ENCODE data around the gene MAD1L1.

MAD1L1 gene

DNA sequence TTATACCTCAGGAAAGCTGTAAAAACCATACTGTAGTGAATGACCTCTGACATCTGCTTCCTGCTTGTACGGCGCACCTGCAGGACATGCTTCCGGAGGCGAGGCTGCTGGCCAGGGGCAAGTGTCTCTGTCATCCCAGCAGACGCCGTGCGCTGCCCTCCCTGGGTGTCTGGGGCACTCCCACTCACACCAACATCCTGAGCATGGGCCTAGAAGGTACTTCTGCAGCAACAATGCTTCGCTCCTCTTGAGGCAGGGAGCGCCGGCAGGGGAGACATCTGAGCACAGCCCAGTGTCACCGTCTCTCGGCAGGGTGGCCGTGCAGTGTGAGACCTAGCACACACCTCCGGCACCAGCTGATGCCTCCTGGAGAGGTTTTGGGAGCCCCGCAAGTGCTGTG, 269.2 kb downstream of the MAD1L1 start:
- no peak for DNase-seq

DNA sequence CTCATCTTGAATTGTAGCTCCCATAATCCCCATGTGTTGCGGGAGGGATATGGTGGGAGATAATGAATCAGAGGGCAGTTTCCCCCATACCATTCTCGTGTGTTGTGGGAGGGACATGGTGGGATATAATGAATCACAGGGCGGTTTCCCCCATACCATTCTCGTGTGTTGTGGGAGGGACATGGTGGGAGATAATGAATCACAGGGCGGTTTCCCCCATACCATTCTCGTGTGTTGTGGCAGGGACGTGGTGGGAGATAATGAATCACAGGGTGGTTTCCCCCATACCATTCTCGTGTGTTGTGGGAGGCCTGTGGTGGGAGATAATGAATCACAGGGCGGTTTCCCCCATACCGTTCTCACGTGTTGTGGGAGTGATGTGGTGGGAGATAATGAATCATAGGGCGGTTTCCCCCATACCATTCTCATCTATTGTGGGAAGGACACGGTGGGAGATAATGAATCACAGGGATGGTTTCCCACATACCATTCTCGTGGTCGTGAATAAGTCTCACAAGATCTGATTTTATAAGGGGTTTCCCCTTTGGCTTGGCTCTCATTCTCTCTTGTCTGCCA, 271.0 kb downstream of the MAD1L1 start:
- DNase-seq = no peak

DNA sequence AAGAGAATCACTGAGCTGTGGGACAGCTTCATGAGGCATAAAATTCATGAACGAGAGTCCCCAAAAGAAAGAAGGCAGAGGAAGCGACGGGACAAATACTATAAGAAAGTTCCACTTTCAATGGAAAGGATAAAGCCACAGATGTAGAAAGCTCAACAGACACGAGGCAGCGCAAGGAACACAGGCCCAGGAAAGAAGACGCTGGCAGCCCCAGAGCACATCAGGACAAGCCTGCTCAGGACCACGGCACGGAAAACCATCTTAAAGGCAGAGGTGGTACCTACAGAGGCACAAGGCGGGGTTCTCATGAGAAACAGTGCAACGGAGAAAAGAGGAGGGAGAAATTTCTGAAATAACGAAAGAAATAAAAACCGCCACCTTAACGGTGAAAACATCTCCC, 273.4 kb downstream of the MAD1L1 start:
- no peak for DNase-seq

DNA sequence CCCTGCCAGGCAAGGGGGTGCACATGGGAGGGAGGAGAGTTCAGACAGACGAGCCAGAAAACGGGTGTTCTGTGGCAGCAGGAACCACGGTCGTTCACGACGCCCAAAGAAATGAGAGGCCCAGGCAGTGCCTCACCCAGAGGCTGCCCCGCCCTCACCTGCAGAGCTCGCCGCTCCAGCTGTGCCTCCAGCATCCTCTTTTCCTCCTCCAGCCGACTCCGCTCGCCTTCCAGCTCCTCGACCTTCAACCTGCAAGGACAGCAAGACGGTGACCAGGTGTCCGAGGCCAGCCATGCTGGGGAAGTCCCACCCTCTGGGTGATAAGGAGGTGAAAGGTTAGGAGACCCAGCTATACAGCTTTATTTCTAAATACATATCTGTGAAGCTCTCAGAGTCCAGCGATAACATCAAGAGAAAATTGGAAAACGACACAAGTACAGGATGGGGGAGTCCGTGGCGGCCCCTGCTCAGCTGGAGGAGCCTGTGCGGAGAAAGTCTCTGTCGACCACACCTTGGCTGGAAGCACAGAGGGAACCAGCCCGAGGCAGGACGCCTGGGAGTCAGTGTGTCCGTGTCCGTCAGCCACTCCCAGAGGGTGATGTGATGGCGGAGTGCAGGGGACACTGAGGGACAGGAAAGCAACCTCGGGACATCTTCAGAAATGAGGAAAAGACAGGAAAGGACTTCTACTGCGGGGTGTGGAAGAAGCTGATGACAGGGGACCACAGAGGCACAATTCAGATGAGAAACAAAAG, 275.1 kb downstream of the MAD1L1 start:
- no peak for DNase-seq

DNA sequence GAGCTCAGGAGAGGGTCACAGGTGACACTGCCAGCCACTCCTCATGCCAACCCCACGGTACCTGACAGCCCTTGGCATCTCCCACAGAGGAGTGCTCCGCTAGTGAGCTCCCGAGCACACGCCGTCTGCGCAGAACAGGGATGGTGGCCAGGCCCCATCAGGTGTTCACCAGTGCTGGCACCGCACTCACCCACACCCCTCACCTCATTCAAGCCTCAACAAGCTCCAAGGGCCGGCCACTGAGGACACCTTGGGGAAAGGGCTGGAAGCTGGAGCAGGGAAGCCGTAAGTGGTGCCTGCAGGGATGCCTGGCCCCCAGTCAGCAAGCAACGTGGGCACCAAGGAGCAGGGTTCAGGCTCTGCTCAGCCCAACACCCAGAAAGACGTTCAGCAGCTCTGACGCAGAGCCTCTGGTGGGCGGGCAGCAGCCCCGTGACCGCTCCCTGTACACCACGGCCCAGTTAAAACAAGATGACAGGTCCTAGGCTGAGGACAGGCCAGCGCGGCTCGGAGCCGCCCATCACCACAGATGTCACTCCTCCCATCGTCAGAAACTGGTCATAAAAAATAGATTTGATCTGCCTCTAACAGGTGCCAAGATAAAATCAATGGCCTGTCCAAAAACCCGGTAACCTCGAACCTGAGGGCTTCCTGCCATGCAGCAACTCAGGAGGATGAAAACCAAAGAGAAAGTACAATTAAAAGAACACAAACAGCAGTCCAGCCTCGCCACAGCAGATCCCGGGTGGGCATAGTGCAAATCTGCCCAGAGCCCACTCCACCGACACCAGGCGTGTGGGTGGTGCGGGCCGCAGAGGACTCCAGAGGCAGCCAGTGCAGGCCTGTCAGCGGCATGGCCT, 275.9 kb downstream of the MAD1L1 start:
- DNase-seq = no peak

DNA sequence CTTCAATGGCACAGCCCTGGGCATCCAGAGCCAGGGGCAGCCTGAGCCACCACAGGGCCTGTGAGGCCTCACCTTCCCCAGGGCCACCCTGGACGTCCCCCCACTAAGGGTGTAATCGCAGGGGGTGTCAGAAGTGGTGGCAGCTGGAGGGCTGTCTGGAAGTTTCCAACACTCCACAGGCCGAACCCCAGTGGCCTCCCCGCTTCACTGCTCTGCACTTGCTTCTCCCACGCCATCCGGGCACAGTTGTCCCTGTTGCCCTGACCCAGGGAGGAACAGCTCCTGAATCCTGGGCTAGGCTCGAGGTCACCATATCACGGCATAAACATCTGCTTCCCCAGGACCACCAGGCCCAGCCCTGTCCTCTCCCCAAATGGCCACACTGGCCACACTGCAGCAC, 276.6 kb downstream of the MAD1L1 start:
- no peak for DNase-seq

DNA sequence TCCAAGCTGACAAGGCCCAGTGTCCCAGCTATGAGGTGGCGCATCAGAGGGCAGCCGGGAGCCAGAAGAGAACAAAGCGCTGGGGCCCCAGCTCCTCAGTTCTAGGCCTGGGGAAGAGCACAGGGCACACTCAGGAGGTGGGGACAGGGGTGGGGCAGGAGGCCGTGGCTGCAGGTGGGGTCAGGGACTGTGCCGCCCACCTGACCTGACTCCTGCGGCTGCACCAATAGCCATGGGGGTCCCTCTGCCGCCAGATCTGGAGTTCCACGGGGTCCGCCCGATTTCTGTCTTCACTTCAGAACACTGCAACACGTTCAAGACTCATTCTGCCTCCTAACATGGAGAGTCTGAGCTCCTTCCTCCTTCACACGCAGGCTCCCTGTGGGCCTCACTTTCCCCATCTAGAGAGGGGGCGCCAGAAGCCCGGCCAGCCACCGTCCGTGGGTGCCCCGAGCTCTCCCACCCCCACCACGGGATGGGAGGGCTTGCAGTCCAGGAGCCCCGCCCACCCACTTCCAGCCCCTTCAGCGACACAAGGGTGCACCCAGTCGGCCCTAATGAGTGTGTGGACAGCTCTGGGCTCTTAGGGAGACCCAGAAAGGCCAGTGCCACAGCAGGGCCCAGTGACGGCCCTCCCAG, 278.3 kb downstream of the MAD1L1 start:
- no peak for DNase-seq

DNA sequence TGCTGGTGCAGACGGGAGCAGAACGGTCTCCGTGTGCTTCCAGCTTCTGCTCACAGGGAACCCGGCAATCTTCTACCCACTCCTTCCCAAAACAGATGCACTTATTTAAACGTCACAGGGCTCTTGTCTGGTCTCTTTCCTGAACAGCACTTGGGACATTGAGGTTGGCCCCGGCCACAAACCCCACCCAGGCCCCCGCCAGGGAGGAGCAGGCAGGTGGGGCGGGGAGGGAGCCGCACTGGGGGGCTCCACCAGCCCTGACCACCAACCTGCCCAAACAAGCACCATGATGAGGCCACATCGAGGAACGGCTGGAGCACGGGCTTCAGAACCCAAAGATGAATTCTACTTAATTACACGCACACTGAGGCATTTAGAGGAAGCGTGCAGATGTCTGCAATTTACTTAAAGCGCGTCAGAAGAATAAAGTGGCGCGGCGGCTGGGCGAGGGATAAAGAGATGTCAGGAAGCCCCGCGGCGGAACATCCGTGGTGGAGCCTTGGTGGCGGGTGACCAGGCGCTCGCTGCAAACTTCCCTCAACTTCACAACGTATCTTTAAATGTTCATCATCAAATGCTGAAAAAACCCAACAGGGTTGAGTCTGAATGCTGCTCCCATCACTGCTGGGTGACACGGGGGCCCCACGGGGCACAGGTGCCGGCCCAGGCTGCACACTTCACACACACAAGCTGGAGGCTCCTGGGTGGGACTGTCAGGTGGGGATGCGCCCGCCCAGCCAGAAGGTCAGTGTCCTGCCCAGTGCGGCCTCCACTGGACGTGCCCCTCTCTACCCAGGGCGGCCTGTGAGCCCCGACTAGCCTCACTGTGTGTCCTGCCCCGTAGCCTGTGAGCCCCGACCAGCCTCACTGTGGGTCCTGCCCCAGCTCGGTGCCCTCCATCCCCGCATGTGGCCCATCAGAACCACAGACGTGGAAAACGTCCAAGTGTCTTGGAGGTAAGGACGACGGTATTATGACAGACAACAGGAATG, 279.2 kb downstream of the MAD1L1 start:
- DNase-seq = no peak

DNA sequence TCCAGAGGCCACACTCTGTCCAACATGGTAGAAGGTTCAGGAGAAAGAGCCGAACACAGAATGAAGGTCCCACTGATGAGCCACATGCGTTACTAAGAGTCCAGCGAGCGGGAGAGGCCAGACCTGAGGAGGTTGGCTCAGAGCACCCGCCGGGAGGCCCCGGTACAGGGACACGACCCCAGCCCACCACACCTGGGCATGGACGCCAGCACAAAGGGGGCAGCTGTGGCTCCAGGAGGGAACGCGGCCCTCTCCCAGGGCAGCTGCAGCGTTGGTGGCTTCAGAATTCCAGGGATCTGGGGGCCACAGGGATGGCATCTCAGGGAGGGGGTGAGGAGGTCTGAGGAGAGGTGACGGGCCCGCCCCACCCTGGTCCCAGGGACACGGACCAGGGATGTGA, 280.0 kb downstream of the MAD1L1 start:
- no peak for DNase-seq

DNA sequence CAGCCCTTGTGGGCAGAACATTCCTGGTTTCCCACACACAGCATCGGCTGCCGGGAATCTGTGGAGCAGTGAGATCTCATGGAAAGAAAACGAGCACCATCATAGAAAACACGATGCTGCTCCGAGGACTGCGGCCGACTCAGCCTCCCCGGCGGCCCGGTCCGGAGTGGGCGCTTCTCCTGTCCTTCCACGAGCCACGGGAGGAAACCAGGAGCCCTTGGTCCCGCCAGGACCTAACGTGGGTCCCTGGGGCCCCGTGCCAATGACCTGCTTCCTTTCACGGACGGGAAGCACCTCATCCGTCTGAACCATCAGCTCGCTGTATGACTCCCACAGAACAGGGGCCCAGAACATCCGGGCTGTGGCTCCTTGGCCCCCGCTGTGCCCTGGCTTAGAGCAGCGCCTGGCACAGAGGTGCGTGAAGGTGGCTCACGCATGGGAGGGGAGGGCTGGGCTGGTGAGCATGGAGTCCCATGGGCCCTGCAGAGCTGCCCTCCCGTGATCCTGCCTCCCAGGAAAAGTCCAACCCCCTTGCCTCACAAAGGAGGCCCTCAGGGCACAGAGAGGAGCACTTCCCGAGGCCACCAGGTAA, 280.5 kb downstream of the MAD1L1 start:
- DNase-seq = no peak

DNA sequence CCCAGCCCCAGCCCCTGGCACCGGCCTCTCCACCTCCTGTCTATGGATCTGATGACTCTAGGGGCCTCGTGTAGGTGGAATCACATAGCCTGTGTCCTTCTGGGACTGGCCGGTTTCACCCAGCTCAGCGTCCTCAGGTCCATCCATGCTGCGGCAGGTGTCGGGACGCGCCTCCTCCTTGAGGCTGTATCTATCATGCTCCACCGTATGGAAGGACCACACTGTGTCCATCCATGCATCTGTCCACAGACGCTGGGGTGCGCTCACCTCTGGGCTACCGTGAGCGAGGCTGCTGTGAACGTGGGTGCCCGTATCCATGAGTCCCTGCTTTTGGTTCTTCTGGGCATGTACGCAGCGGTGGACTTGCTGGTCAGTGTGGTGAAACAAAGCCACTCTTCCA, 281.1 kb downstream of the MAD1L1 start:
- DNase-seq = no peak

DNA sequence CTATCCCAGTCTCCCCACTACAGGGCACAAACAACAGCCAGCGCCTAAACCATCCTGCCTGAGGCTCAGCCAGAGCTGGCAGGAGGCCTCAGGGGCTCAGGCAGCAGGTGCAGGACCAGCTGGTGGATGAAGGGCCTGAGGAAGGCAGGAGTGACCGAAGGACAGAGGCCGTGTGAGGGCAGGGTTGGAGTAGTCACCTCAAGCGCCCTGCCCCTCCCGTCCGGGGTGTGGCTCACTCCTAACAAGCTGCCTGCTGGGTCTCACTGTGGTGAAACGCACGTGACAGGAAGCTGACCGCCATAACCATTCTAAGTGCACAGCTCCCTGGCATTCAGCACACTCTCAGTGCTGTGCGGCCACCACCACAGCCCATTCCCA, 281.6 kb downstream of the MAD1L1 start:
- peak; percentile 65 for DNase-seq

DNA sequence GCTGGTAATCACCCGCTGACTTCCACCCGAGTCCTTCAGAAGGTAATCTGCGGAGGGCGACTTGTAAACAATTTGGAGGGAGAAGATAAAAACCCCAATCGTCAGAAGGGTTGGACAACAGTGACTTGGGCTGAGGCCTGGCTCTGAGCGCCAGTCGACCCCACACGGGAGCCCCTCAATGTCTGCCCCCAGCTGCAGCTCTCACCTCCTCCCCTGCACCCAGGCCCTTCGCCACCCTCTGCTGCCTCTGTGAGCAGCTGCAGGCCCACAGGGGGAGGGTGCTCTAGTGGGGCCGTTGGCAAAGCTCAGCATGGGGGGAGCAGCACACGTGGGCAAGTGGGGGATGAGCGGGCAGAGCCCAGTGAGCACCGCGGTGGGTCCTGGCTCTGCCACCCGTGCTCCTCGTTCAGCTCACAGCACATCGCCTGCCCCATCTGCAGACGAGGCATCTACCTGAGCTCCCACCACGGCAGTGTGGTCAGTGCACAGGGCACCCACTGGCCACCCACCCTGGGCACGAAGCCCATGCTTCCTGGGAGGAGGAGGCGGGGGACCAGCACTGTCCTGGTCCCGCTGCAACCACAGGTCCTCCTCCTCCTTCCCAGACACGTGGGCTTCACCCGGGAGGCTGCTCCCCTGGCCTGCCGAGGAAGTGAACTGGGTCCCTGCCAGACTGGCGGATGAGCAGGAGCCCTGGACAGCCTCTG, 282.1 kb downstream of the MAD1L1 start:
- DNase-seq = no peak

DNA sequence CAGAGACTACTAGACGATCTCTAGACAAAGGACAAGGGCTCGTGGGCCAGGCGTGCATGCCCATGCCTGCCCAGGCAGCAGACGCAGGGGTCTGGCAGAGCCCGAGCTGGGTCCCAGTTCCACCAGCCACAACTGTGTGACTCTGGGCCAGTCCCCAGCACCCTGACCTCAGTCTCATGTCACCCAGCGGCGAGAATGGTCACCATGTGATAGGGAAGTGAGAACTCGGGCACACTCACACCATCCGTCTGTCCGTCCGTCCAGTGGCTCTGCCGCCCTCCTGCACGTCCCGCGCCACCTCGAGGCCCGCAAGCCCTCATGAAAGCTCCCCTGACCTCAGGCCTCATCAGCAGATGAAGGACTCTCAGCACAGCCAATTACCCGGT, 282.7 kb downstream of the MAD1L1 start:
- no peak for DNase-seq

DNA sequence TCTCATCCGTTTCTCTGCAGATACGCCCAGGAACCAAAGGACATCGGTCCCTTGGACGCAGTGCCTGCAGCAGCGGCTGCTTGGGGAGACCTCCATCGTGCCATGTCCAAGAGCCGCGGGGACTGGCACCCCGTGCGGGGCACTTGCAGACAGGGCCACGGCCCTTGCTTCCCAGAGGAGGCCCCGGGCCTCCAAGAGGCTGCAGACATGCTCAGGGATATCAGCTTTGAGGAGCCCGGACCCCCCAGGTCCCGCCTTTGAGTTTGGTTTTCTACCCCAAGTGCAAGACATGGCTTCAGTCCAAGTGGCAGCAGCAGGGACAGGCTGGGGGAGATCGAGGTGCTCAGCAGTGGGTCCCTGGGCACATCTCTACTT, 283.1 kb downstream of the MAD1L1 start:
- DNase-seq = no peak

DNA sequence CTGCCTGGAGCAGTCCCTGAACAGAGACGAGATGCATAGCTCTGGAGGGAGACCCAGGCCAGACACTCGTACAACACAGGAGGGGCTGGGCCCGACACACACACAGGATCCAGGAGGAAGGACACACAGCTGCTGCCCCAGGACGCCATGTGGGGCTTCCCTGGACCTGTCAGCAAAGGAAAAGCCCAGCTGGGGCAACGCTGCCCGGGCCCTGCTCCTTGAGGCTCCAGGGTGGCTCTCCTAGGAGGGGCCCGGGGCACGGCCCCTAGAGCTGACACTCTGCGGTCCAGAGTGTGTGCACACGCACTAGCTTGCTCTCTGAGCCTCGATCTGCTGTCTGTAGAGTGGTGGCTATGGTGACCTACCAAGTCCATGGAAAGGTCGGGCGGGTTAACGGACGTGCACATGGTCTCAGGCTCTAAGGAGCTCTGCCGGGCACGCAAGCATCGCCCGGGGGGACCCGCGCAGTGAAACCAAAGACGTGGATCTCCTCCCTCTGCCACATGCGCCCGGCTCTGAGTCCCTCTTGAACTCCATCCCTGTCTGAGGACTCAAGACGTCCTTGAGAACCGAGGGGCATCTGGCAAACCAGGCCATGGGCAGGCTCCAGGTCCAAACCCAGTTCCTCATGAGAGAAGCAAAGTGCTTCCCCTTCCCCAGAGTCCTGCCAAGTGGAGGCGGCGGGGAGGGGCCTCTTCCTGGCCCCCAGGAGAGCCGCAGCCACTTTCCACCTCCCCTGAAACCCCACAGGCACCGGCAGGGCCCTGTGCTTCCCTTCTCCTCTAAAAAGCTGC, 283.7 kb downstream of the MAD1L1 start:
- DNase-seq = no peak

DNA sequence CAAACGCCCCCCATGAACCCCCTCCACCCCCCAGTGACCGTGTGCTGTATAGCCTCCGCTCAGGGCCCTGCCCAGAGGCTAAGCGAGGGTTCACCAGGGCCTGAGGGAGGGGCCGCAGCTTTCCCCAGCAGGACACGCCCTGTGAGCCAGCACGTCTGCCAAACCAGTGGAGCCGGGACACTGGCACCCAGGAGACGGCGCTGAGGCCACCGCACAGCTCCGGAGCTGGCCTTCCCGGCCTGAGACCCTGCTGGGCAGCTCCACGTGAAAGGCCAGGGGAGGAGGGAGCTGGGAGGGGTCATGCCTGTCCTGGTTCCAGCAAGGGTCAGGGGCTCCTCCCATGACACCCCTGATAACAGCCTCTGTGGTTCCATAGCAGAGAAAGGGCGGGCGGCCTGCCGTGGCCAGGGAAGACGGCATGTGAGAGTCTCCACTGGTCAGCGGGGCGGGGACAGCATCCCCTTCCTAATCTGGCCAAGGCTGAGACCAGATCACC, 284.4 kb downstream of the MAD1L1 start:
- no peak for DNase-seq

DNA sequence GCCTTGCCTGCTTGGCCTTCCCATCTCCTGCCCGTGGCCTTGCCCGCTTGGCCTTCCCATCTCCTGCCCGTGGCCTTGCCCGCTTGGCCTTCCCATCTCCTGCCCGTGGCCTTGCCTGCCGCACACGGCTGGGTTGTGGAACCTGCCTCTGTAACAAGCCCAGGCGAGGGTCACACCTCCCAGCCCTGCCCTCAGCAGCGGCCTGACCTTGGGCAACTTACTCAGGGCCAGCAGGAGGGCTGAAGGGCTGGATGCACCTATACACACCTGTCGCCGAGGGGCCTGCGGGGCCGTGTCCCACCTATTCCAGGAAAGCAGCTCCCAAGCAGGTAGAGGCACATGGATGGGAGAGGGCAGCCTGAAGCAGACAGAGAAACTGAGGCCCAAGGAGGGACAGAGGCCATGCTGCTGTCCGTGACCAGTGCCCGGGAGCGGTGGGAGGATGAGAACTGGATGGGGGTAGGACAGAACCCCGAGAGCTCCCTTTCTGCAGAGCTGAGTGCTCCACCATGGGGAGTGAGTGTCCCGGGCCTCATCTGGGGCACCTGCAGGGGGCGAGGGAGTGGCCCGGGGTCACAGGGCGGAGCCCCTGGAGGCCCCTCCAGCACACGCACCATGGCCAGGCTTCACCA, 285.0 kb downstream of the MAD1L1 start:
- no peak for DNase-seq

DNA sequence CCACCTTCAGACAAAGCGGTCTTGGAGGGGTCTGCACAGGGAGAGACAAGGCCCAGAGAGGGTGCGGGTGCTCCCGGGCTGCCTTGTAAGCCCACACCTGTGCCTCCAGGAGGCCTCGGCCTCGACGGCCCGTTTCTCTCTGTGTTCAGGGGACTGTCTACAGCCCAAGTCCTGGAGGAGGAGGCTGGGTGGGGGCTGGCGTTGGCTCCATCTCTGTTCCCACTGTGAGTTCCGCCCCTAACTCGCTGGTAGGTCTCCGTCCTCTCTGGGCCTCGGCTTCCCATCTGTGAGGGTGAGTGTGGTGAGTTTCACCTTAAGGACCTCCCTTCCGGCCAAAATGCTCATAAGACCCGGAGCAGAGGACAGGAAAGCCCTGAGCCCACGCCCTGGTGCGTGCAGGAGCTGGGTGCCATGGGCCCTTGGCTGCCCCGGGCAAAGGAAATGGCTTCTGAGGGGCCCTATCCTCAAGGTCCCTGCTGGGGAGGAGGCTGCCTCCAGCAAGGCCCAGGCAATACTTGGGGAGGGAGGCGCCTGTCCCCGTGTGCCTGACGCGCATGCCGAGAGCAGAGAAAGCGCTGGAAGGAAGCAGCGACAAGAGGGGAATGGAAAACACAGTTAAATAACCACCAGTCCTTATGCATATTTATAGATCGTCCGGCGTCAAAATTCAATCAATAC, 285.8 kb downstream of the MAD1L1 start:
- DNase-seq = no peak
